WI38 (cell line): Measurements from ENCODE around the gene SLC34A1.

ENCODE experiments used
- H3K4me3 ChIP-seq: 2 replicates; pipeline ENCODE4 v1.5.1; 2011; ENCODE audit warnings: low read depth, mild to moderate bottlenecking, control low read depth, low read length
- CTCF ChIP-seq: IDR thresholded peaks from 2 replicates; pipeline ENCODE4 v1.5.1; 2012; ENCODE audit warnings: low read depth, mild to moderate bottlenecking, control low read depth, low read length

Gene SLC34A1

DNA sequence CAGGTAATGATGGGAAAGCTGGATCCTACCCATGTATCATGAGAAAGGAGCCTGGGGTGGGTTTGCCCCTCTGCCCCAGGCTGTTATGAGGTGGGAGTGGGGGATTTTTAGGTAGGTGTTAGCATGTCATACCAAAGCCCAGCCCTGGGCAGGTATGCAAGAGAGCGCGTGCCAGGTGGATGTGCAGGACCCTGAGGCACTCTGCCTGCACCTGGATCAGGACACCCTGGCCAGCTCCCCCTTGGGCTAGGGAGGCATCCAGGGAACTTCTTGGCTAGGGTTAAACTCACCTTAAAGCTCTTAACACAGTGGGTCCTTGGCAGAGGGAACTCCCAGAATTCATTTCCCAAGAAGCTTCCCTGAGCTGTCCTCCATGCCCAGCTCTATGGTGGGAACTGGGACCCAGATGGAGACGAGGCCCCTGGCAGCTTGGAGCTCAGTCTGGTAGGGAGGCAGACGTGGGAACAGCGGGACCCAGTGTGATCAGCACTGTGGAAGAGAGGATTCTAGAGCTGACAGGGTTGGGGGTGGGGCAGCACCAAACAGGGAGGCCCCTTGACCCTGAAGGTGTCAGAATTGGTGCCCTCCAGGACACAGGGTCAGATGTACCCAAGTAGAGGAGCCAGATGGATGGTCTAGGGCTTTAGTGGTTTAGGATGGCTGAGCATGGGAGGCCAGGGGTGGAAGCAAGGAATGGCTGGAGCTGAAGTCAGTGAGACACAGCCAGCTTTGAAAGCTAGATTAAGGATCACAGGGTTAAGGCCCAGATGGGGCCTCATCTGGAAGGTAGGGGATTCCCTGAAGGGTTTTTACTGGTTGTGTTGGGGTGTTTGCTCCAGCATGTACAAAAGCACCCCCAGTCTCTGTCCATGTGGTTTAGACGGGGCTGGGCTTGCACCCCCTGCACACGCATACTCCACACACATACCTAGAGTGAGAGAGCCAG lies 60.1 kb downstream of the SLC34A1 start:
- no peak overlapping the region for H3K4me3 ChIP-seq
- TF ChIP-seq CTCF, result no peak

- H3K4me3 ChIP-seq, result no peak overlapping the region
- TF ChIP-seq CTCF, result no peak
These were observed 61.0 kb downstream of the SLC34A1 start for GRCh38 chr5:177445052-177445916.

DNA sequence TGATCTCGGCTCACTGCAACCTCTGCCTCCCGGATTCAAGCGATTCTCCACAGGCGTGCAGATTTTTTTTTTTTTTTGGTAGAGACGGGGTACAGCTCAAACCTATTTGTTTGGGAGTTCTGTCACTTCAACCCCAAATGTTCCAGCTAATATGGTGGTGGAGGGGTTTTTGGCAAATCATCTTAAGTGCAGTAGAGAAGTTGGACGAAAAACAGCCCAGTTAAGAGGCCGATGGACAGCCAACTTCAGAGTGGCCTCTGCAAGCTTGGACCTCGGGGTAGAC lies 61.6 kb downstream of the SLC34A1 start:
- peak overlapping the region; percentile 65 for H3K4me3 ChIP-seq
- no peak for TF ChIP-seq CTCF

GRCh38 chr5:177446200-177447065 lies 62.2 kb downstream of the SLC34A1 start, which contains the start of gene PRR7:
Gene PRR7 (plus strand): TSS chr5:177446814. CDS start chr5:177455068, 8,254 bp downstream.
- peak within 1 kb of the TSS; percentile 65 for H3K4me3 ChIP-seq
- TF ChIP-seq CTCF, result no peak

DNA sequence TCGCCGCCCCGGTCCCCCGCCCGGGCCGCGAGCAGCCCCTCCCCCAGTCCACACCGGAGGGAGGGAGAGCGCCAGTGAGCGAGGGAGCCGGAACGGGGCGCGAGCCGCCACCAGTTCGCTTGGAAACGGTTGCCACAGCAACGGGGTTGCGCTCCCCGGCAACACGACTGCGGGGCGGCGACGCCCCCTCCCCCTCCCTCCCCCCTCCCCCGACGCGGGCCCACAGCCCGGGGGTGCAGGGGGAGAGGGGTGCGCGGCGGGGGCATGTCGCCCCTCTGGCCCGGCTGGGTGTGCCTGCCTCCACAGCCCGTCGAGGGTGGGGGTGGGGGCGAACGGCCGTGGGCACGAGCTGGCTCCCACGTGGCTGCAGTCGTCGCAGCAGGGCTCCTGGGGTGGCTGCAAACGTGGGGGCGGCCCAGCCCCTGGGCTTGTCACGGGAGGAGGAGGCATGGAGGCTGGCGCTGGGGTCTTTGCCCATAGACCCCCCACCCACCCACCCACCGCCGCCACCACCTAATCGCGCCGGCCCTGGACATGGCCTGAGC lies 62.9 kb downstream of the SLC34A1 start:
- H3K4me3 ChIP-seq, result peak overlapping the region; percentile 65
- no peak for TF ChIP-seq CTCF

GRCh38 chr5:177447611-177448243 lies 63.5 kb downstream of the SLC34A1 start:
- TF ChIP-seq CTCF, result no peak
- H3K4me3 ChIP-seq, result peak overlapping the region; percentile 65
